HG03521 (cell line): ENCODE data around the gene RAB38.

ENCODE experiments used
- ATAC-seq: cut with Tn5 transposase; IDR thresholded peaks from one replicate; pipeline ENCODE4 v1.9.1; 2021; ENCODE audit warnings: mild to moderate bottlenecking, moderate library complexity; ENCODE audit not compliant: unreplicated experiment

RAB38 gene

DNA sequence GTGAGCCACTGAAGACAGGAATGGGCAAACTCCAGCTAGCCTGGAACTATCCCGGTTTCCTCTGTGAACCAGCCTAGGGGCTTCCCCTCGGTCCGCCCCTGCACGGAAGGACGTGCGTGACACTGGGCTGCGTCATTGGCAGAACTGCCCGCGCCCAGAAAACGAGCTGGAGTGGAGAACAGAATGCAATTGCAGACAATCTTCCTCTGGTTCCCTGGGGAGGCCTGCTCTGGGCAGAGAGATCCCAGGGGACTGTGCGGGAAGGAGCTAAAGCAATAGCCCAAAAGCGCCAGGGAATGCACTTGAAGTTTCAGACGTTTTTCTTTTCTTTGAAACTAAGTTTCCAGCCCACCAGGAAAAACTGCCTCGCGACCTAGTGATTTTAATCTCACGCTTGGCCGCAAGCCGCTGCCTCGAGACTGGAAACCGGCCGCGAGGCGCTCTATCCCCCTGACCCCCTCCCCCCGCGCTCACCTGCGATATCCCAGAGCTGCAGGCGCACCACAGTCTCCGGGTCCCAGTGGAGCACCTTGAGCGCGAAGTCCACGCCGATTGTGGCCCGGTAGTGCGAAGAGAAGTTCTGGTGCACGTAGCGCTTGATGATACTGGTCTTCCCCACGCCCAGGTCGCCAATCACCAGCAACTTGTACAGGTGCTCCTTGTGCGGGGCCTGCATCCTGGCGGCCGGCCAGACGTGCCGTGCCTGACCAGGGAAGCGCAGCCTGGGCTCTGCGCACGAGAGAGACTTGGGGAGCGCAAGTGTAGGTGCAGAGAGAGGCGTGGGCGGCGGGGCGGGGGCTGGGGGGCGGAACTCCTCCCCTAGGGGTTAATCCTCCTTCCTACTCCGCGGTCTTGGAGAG, at the start of gene RAB38:
Gene RAB38, minus strand, starts transcription at position 735 of the 860 bp plus-strand sequence. Its CDS starts 59 bp downstream, at position 676.
- peak; percentile 45 for ATAC-seq

DNA sequence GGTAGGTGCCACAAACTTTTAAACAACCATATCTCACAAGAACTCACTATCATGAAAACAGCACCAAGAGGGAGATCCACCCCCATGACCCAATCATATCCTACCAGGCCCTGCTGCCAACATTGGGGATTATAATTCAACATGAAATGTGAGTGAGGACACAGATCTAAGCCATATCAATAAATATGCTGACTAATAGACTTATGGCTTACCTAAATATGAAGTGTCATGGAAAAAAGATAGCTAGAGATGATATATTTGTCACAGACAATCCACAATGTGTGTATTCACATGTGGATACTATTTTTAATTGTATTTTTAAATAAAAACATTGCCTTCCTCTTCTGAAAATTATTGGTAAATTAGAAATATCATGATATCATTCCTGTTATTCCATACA, 38.2 kb upstream of the RAB38 start:
- no peak for ATAC-seq

DNA sequence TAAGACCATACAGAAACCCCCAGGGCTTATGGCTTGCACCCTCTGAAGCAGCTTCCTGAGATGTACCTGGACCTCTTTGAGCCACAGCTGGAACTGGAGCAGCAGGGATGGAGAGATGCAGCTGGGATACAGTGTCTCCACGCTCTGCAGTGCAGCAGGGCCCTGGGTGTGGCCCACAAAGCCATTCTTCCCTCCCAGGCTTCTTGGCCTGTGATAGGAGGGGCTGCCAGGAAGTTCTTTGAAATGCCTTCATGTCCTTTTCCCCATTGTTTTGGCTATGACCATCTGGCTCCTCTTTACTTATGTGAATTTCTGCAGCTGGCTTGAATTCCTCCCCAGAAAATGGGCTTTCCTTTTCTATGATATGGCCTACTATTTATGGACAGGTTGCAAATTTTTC, 37.1 kb upstream of the RAB38 start:
- ATAC-seq, result no peak

- ATAC-seq, result no peak
Measured at GRCh38 chr11:88208745-88209144, 33.5 kb upstream of the RAB38 start.

DNA sequence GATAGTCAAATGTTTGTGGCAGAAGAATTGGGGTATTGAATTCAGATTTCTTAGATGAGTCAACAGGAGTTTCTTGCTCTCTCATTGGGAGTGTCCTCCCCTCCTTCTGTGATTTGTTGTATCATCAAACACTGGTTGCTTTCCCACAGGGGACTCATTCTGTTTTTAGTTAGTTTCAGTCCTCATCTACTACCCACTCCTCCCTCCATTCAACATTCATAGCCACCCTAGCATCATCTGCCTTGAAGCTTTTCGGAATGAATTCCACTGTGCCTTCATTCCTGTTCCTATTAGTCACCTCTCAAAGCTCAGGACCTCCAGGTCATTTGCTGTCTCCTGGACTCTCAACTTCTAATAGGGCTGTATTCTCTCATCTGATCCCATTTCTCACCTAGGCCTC, 31.5 kb upstream of the RAB38 start:
- ATAC-seq, result no peak

DNA sequence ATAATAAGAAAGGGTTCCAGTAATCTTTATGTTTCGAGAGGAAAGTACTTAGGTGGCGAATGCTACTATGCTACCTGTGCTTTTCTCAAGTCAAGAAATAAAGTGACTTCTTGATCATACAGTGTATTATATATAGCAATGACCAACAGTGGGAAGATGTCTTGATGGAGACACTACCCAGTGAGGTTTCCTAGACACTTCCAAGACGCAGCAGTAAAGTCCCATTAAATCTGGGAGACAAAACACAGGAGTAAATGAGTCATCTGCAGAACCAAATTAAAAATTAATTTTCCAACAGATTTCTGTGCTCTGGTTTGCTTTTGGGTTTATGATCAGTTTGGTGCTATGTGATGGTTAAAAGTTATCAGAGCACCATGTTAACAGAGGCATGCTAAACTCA, 29.1 kb upstream of the RAB38 start:
- ATAC-seq, result no peak

DNA sequence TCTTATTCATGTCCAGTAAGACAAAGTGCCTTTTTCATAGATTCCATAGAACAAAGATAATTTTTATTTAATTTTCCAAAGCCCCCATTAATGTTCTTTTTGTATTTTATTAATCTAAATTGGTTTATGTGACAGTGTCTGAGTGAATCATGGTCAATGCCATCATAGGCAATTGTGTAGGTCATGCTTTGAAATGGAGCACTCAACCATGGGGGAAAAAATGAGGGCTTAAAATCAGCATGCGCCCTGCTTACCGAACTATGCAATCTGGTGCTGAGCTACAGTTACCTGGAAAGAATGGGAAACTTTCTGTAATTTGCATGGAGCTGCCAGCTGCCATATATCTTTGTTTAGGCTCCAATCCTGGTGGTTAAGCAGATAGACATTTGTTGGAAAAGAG, 28.4 kb upstream of the RAB38 start:
- ATAC-seq, result no peak

GRCh38 chr11:88202498-88202897, 27.3 kb upstream of the RAB38 start:
- no peak for ATAC-seq

GRCh38 chr11:88196393-88196792, 21.1 kb upstream of the RAB38 start:
- ATAC-seq, result no peak

DNA sequence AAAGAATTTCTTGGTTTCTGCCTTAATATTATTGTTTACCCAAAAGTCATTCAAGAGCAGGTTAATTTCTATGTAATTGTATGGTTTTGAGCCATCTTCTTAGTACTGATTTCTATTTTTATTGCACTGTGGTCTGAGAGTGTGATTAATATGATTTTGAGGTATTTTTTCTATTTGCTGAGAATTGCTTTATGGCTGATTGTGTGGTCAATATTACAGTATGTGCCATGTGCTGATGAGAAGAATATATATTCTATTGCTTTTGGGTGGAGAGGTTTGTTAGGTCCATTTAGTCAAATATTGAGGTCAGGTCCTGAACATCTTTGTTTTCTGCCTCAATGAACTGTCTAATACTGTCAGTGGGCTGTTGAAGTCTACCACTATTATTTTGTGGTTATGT, 20.7 kb upstream of the RAB38 start:
- no peak for ATAC-seq

GRCh38 chr11:88194990-88195389, 19.7 kb upstream of the RAB38 start:
- ATAC-seq, result no peak

GRCh38 chr11:88193278-88193677, 18.0 kb upstream of the RAB38 start:
- no peak for ATAC-seq

GRCh38 chr11:88188932-88189253, 13.7 kb upstream of the RAB38 start:
- ATAC-seq, result no peak

DNA sequence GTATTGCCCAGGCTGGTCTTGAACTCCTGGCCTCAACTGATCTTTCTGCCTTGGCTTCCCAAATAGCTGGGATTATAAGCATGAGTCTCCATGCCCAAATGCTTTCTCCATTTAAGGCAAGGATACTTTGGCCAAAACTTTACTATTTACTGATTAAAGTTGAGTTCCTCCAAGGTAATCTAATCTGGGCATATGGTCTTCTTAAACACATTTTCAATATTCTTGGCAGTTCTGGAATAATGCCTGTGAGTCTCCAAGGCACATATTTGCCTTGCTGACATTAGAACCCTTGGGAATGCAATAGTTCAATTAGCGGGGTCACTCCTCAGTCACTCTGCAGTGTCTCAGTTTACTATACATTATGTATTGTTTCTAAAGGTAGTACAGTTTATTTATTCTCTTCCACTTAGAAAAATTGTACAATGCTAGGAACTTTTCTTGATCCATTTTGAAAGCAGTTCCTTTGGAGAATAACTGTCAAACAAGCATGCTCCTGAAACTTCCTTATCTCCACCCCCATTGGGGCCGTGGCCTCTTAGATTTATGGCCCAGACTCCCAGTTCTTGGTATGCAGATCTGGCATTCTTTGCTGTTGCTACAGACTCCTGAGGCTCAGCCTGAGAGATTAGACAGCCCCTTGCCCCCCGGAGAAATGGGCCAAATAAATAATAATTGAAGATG, 13.1 kb upstream of the RAB38 start:
- ATAC-seq, result no peak

- ATAC-seq, result no peak
Measured at GRCh38 chr11:88183233-88183632, 8.0 kb upstream of the RAB38 start.

DNA sequence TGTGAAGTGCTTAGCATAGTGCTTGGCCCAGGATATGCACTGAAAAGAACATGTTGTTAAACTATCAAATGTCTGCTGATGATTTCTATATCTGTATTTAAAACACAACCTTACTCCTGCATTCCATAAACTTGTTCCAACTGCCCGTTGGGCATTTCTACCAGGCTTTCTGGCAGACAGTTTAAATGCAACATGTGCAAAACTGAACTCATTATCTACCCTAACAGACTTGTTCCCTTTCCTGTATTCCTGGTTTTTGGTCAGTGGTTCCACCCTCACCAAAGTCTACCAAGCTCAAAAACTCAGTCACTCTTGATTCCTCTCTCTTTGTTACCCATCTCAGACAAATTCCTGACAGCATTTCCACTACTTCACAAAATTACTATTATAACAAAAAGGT, 6.5 kb upstream of the RAB38 start:
- no peak for ATAC-seq

GRCh38 chr11:88179971-88180629, 4.9 kb upstream of the RAB38 start:
- no peak for ATAC-seq

DNA sequence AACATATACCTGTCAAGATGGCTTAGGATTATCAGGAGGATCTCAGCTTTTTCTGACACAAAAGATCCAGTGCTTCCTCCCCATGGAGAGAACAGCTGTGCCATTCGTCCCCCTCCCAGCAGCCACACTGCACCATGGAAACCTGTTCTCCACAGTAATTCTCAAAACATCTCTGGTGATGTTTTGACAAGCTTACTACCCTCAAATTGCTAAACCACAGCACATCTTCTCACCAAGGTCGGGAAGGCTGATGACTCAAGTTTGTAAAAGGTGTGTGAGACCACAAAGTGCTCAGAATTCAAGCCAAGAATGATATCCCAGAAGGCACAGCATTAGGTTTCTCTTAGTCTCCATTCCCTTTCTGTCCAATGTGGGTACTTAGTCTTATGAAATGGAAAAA, 3.9 kb upstream of the RAB38 start:
- peak; percentile 50 for ATAC-seq

- no peak for ATAC-seq
Measured at GRCh38 chr11:88178191-88178590, 2.9 kb upstream of the RAB38 start.

DNA sequence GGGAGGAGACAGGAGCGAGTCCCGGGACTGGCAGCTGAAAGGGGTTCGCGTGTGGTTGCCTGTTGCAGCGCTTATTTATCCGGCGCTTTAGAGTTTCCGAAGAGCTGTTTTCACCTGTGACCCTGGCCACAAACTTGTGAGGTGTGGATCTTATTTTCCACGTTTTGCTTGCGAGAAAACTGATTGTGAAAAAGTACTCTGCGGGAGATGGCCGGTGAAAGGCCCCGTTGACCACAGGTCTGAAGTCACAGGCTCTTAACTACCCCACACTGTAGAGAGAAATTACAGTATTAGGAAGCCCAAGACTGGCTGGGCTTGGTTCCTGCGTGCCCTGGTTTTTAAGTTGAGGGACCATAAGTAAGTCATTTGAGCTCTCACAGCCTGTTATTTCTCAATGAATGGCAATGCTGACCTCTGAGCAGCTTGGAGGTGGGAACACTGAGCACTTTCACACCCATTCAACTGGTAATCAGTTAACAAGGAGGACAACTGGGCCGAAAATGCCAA, 379 bp upstream of the RAB38 start:
- ATAC-seq, result no peak

- ATAC-seq, result no peak
Measured at GRCh38 chr11:88173956-88174355, 1.3 kb downstream of the RAB38 start.

DNA sequence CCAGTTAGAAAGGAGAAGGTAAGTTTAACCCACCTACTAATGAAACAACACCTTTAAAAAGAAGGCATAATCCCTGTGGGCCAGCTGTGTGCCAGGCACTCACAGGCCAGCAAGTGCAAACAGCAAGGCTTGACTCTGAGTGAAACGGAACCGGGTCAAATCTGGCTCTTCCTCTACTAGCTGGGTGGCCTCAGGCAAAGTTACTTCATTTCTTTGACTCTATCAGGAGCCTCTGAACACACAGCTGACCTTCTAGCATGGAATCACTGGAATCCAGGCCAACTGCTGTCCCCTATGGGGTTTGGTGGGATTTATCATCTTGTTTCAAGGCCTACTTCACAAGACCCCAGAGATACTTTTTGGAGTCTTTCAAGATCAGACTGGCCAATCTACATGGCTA, 3.3 kb downstream of the RAB38 start:
- ATAC-seq, result no peak
